Neural progenitor cell (in vitro differentiated cells): ENCODE results near the gene DIP2A. TPM values are rescaled to one million over a fixed set of nuclear protein-coding genes. Genes with fewer than 3 reads are reported as not detected.

ENCODE experiments used
- DNase-seq: peaks from one replicate; pipeline ENCODE4 v3.0.0-alpha.2; 2016; ENCODE audit warnings: low spot score
- H2AFZ ChIP-seq: fragments of 200-600 bp; sonication (generic); replicated peaks from 2 replicates; pipeline ENCODE4 v1.6.1; 2016; ENCODE audit warnings: antibody characterized with exemption
- H3F3A ChIP-seq: fragments of 200-600 bp; sonication (generic); 2 replicates; pipeline ENCODE4 v1.6.1; 2016; ENCODE audit warnings: antibody characterized with exemption, low read depth
- H3K27ac ChIP-seq: fragments of 200-600 bp; sonication (generic); 2 replicates; pipeline ENCODE4 v1.5.1; 2016; ENCODE audit warnings: mild to moderate bottlenecking
- H3K27me3 ChIP-seq: fragments of 200-600 bp; sonication (generic); 2 replicates; pipeline ENCODE4 v1.6.1; 2016; ENCODE audit warnings: mild to moderate bottlenecking, moderate library complexity
- H3K36me3 ChIP-seq: fragments of 200-600 bp; sonication (generic); 2 replicates; pipeline ENCODE4 v1.5.1; 2016
- H3K4me1 ChIP-seq: fragments of 200-600 bp; sonication (generic); 2 replicates; pipeline ENCODE4 v1.6.1; 2016; ENCODE audit warnings: mixed run types
- H3K4me2 ChIP-seq: fragments of 200-600 bp; sonication (generic); 2 replicates; pipeline ENCODE4 v1.6.1; 2016
- H3K4me3 ChIP-seq: fragments of 200-600 bp; sonication (generic); 2 replicates; pipeline ENCODE4 v1.5.1; 2016
- H3K79me2 ChIP-seq: fragments of 200-600 bp; sonication (generic); 2 replicates; pipeline ENCODE4 v1.6.1; 2016; ENCODE audit warnings: low read depth
- H3K9ac ChIP-seq: fragments of 200-600 bp; sonication (generic); 2 replicates; pipeline ENCODE4 v1.6.1; 2016
- H3K9me3 ChIP-seq: fragments of 200-600 bp; sonication (generic); 2 replicates; pipeline ENCODE4 v1.5.1; 2016; ENCODE audit warnings: low read depth
- H4K20me1 ChIP-seq: fragments of 200-600 bp; sonication (generic); 2 replicates; pipeline ENCODE4 v1.6.1; 2016; ENCODE audit warnings: low read depth
- H3K27ac Mint-ChIP-seq: 3 replicates; pipeline ENCODE4 v1.8.0; 2021; ENCODE audit warnings: mixed read lengths
- H3K27me3 Mint-ChIP-seq: 2 replicates; pipeline ENCODE4 v1.8.0; 2022; ENCODE audit warnings: low read depth, mild to moderate bottlenecking, inconsistent platforms, moderate library complexity, mixed read lengths; ENCODE audit not compliant: insufficient read depth
- H3K36me3 Mint-ChIP-seq: 3 replicates; pipeline ENCODE4 v1.8.0; 2021; ENCODE audit warnings: mixed read lengths
- H3K4me1 Mint-ChIP-seq: 3 replicates; pipeline ENCODE4 v1.8.0; 2021; ENCODE audit warnings: mixed read lengths
- H3K4me3 Mint-ChIP-seq: 3 replicates; pipeline ENCODE4 v1.8.0; 2021; ENCODE audit warnings: mild to moderate bottlenecking, moderate library complexity, mixed read lengths
- H3K9me3 Mint-ChIP-seq: 3 replicates; pipeline ENCODE4 v1.8.0; 2020; ENCODE audit warnings: mixed read lengths
- CTCF ChIP-seq: fragments of 200-600 bp; sonication (generic); IDR thresholded peaks from 2 replicates; pipeline ENCODE4 v1.5.1; 2017; ENCODE audit warnings: antibody characterized with exemption, mild to moderate bottlenecking
- EZH2 ChIP-seq: fragments of 200-600 bp; sonication (generic); IDR thresholded peaks from 2 replicates; pipeline ENCODE4 v1.6.1; 2017; ENCODE audit warnings: antibody characterized with exemption, mild to moderate bottlenecking, moderate library complexity
- EZH2phosphoT487 ChIP-seq: fragments of 200-600 bp; sonication (generic); IDR thresholded peaks from 2 replicates; pipeline ENCODE4 v1.6.1; 2017; ENCODE audit warnings: antibody characterized with exemption
- total RNA-seq: library from RNA; depleted of rRNA; stranded (reverse); fragments of >200 nt; gene quantifications from 2 replicates; pipeline ENCODE4 v1.2.3, GENCODE V29; 2015; ENCODE audit warnings: low replicate concordance

Gene DIP2A
- total RNA-seq, 1 donor from 2014 or later = 50.7 TPM

GRCh38 chr21:46491553-46491952 lies 32.9 kb downstream of the DIP2A start:
- no peaks in the 10 kb centered on the region for H3K9me3 ChIP-seq
- H4K20me1 ChIP-seq = peaks cover 15% of the 10 kb centered on the region
- H3K27ac Mint-ChIP-seq = no peak overlapping the region
- no peak overlapping the region for H3K9ac ChIP-seq
- no peaks in the 10 kb centered on the region for H3F3A ChIP-seq
- no peaks in the 10 kb centered on the region for H3K4me1 Mint-ChIP-seq
- H3K4me1 ChIP-seq = no peaks in the 10 kb centered on the region
- H3K36me3 Mint-ChIP-seq = peaks cover 36% of the 10 kb centered on the region
- peaks cover 3% of the 10 kb centered on the region for H3K9me3 Mint-ChIP-seq
- H3K27ac ChIP-seq = no peak overlapping the region
- no peak for DNase-seq
- H3K27me3 Mint-ChIP-seq = no peaks in the 10 kb centered on the region
- no peaks in the 10 kb centered on the region for H3K27me3 ChIP-seq
- H3K36me3 ChIP-seq = no peaks in the 10 kb centered on the region
- no peak overlapping the region for H3K4me2 ChIP-seq
- H3K79me2 ChIP-seq = no peaks in the 10 kb centered on the region
- no peak overlapping the region for H3K4me3 ChIP-seq
- H3K4me3 Mint-ChIP-seq = no peak overlapping the region
- no peak overlapping the region for H2AFZ ChIP-seq
- TF ChIP-seq EZH2phosphoT487 (no peak), EZH2 (no peak), CTCF (no peak)

GRCh38 chr21:46492851-46493250 lies 34.2 kb downstream of the DIP2A start:
- Histone ChIP-seq H3K79me2 (no peaks in the 10 kb centered on the region), H4K20me1 (peaks cover 15% of the 10 kb centered on the region), H3F3A (no peaks in the 10 kb centered on the region), H3K27ac (no peak overlapping the region), H3K9ac (no peak overlapping the region), H3K4me1 (no peaks in the 10 kb centered on the region), H3K9me3 (no peaks in the 10 kb centered on the region), H3K36me3 (peaks cover 6% of the 10 kb centered on the region), H3K27me3 (no peaks in the 10 kb centered on the region), H3K4me3 (no peak overlapping the region), H3K4me2 (no peak overlapping the region), H2AFZ (no peak overlapping the region)
- H3K4me1 Mint-ChIP-seq = no peaks in the 10 kb centered on the region
- peaks cover 3% of the 10 kb centered on the region for H3K9me3 Mint-ChIP-seq
- no peak overlapping the region for H3K4me3 Mint-ChIP-seq
- H3K36me3 Mint-ChIP-seq = peaks cover 32% of the 10 kb centered on the region
- no peak for TF ChIP-seq CTCF
- TF ChIP-seq EZH2 = no peak
- no peak for TF ChIP-seq EZH2phosphoT487
- no peaks in the 10 kb centered on the region for H3K27me3 Mint-ChIP-seq
- no peak overlapping the region for H3K27ac Mint-ChIP-seq
- DNase-seq = no peak

- H3K4me3 ChIP-seq = no peak overlapping the region
- no peak for TF ChIP-seq EZH2
- TF ChIP-seq CTCF = no peak
- TF ChIP-seq EZH2phosphoT487 = no peak
- H3K4me3 Mint-ChIP-seq = no peak overlapping the region
- H4K20me1 ChIP-seq = peaks cover 10% of the 10 kb centered on the region
- no peak overlapping the region for H3K4me2 ChIP-seq
- H3F3A ChIP-seq = no peaks in the 10 kb centered on the region
- no peaks in the 10 kb centered on the region for H3K4me1 Mint-ChIP-seq
- no peaks in the 10 kb centered on the region for H3K79me2 ChIP-seq
- no peak overlapping the region for H3K27ac Mint-ChIP-seq
- H3K27me3 ChIP-seq = no peaks in the 10 kb centered on the region
- H3K36me3 Mint-ChIP-seq = peaks cover 38% of the 10 kb centered on the region
- peaks cover 6% of the 10 kb centered on the region for H3K36me3 ChIP-seq
- no peaks in the 10 kb centered on the region for H3K27me3 Mint-ChIP-seq
- no peak overlapping the region for H3K27ac ChIP-seq
- H3K9me3 ChIP-seq = no peaks in the 10 kb centered on the region
- peaks cover 3% of the 10 kb centered on the region for H3K9me3 Mint-ChIP-seq
- no peak overlapping the region for H2AFZ ChIP-seq
- no peak for DNase-seq
- no peak overlapping the region for H3K9ac ChIP-seq
- H3K4me1 ChIP-seq = no peaks in the 10 kb centered on the region
Measured at GRCh38 chr21:46493828-46494227, 35.1 kb downstream of the DIP2A start.
